GM23338 (cell line): ENCODE measurements around the gene PDRG1. TPM values are rescaled to one million over a fixed set of nuclear protein-coding genes. Genes with fewer than 3 reads are reported as not detected.

ENCODE experiments used
- ATAC-seq: fragments of 200-7000 bp; cut with Tn5 transposase; 3 replicates; pipeline ENCODE4 v1.9.1; 2020
- DNase-seq: peaks from one replicate; pipeline ENCODE4 v3.0.0-alpha.2; 2015; ENCODE audit warnings: low spot score
- H2AFZ ChIP-seq: fragments of 200-600 bp; sonication (generic); 2 replicates; pipeline ENCODE4 v1.8.0; 2016; ENCODE audit warnings: antibody characterized with exemption, mild to moderate bottlenecking, moderate library complexity
- H3F3A ChIP-seq: fragments of 200-600 bp; sonication (generic); replicated peaks from 2 replicates; pipeline ENCODE4 v1.8.0; 2017; ENCODE audit warnings: antibody characterized with exemption, mixed run types, low read depth
- H3K27ac ChIP-seq: fragments of 200-600 bp; sonication (generic); 2 replicates; pipeline ENCODE4 v1.6.1; 2016; ENCODE audit warnings: low read depth
- H3K27me3 ChIP-seq: fragments of 200-600 bp; sonication (generic); 2 replicates; pipeline ENCODE4 v1.8.0; 2016; ENCODE audit warnings: mild to moderate bottlenecking, mixed run types, moderate library complexity; ENCODE audit not compliant: insufficient read depth
- H3K36me3 ChIP-seq: fragments of 200-600 bp; sonication (generic); 2 replicates; pipeline ENCODE4 v1.8.0; 2016; ENCODE audit warnings: mild to moderate bottlenecking; ENCODE audit not compliant: insufficient read depth
- H3K4me1 ChIP-seq: fragments of 200-600 bp; sonication (generic); 2 replicates; pipeline ENCODE4 v1.8.0; 2016; ENCODE audit warnings: mild to moderate bottlenecking, moderate library complexity; ENCODE audit not compliant: insufficient read depth
- H3K4me2 ChIP-seq: fragments of 200-600 bp; sonication (generic); 2 replicates; pipeline ENCODE4 v1.7.1; 2017; ENCODE audit warnings: mixed run types
- H3K4me3 ChIP-seq: fragments of 200-600 bp; sonication (generic); 2 replicates; pipeline ENCODE4 v1.6.1; 2016; ENCODE audit warnings: mixed run types
- H3K79me2 ChIP-seq: fragments of 200-600 bp; sonication (generic); replicated peaks from 2 replicates; pipeline ENCODE4 v1.8.0; 2017; ENCODE audit warnings: mild to moderate bottlenecking; ENCODE audit not compliant: insufficient read depth
- H3K9me2 ChIP-seq: fragments of 200-600 bp; sonication (generic); 2 replicates; pipeline ENCODE4 v1.8.0; 2017; ENCODE audit not compliant: insufficient read depth
- H4K20me1 ChIP-seq: fragments of 200-600 bp; sonication (generic); replicated peaks from 2 replicates; pipeline ENCODE4 v1.8.0; 2017; ENCODE audit warnings: mild to moderate bottlenecking; ENCODE audit not compliant: insufficient read depth
- H3K27ac Mint-ChIP-seq: 2 replicates; pipeline ENCODE4 v1.8.0; 2020; ENCODE audit warnings: inconsistent platforms, mild to moderate bottlenecking, moderate library complexity, mixed read lengths
- H3K27me3 Mint-ChIP-seq: 3 replicates; pipeline ENCODE4 v1.8.0; 2022; ENCODE audit warnings: low read depth, mild to moderate bottlenecking, moderate library complexity, mixed read lengths, inconsistent platforms; ENCODE audit not compliant: insufficient read depth, poor library complexity
- H3K36me3 Mint-ChIP-seq: 3 replicates; pipeline ENCODE4 v1.8.0; 2021; ENCODE audit warnings: low read depth, mild to moderate bottlenecking, inconsistent platforms, moderate library complexity, mixed read lengths
- H3K4me1 Mint-ChIP-seq: 3 replicates; pipeline ENCODE4 v1.8.0; 2020; ENCODE audit warnings: mild to moderate bottlenecking, inconsistent platforms, mixed read lengths
- H3K4me3 Mint-ChIP-seq: 3 replicates; pipeline ENCODE4 v1.8.0; 2021; ENCODE audit warnings: moderate library complexity, mild to moderate bottlenecking, inconsistent platforms, mixed read lengths
- H3K9me3 Mint-ChIP-seq: 3 replicates; pipeline ENCODE4 v1.8.0; 2020; ENCODE audit warnings: moderate library complexity, mild to moderate bottlenecking, inconsistent platforms, mixed read lengths
- CREB1 ChIP-seq: fragments of 250-450 bp; sonication (Bioruptor Pico); IDR thresholded peaks from 2 replicates; pipeline ENCODE4 v1.5.0; 2020; ENCODE audit warnings: low read depth, mild to moderate bottlenecking, moderate library complexity
- ETS1 ChIP-seq: IDR thresholded peaks from 2 replicates; pipeline ENCODE4 v1.6.1; 2016; ENCODE audit warnings: antibody characterized with exemption
- EZH2phosphoT487 ChIP-seq: fragments of 200-600 bp; sonication (generic); IDR thresholded peaks from one replicate; pipeline ENCODE4 v1.8.1; 2018; ENCODE audit warnings: antibody characterized with exemption; ENCODE audit not compliant: unreplicated experiment
- JUNB ChIP-seq: IDR thresholded peaks from one replicate; pipeline ENCODE4 v1.6.1; 2016; ENCODE audit warnings: antibody characterized with exemption; ENCODE audit not compliant: unreplicated experiment
- ZNF114 ChIP-seq: fragments of 250-450 bp; sonication (Bioruptor Pico); IDR thresholded peaks from 2 replicates; pipeline ENCODE4 v1.5.0; 2020; ENCODE audit warnings: mild to moderate bottlenecking, moderate library complexity
- ZNF331 ChIP-seq: fragments of 250-450 bp; sonication (Bioruptor Pico); IDR thresholded peaks from 2 replicates; pipeline ENCODE4 v1.5.0; 2020; ENCODE audit warnings: low read depth, mild to moderate bottlenecking, moderate library complexity
- ZNF462 ChIP-seq: fragments of 250-450 bp; sonication (Bioruptor Pico); IDR thresholded peaks from 2 replicates; pipeline ENCODE4 v1.5.0; 2020; ENCODE audit warnings: mild to moderate bottlenecking, moderate library complexity
- polyA plus RNA-seq: library from polyadenylated mRNA; unstranded; fragments of >200 nt; fragmentation: Nextera tagmentation; extraction: Ambion mirVana; gene quantifications from 2 replicates; pipeline ENCODE4 v1.2.1, GENCODE V29; 2016
- total RNA-seq: library from RNA; depleted of rRNA; stranded (reverse); fragments of >200 nt; shearing (Covaris generic); gene quantifications from 2 replicates; pipeline ENCODE4 v1.2.3, GENCODE V29; 2014

The PDRG1 gene
- total and polyA plus RNA-seq, 2 experiments from 2014 or later: 10.5 to 27.8 TPM

GRCh38 chr20:31996996-31997395 lies 45.1 kb upstream of the PDRG1 start:
- no peak overlapping the region for H3K4me3 ChIP-seq
- H3K4me1 ChIP-seq: peaks cover 7% of the 10 kb centered on the region; the same call in 1 of the 2 replicates
- no peak overlapping the region for H3K4me3 Mint-ChIP-seq
- peaks cover 22% of the 10 kb centered on the region for H3K9me3 Mint-ChIP-seq
- DNase-seq (no peak), ATAC-seq (no peak)
- no peaks in the 10 kb centered on the region for H3K9me2 ChIP-seq
- no peaks in the 10 kb centered on the region for H3K79me2 ChIP-seq
- H3K4me2 ChIP-seq: no peak overlapping the region
- TF ChIP-seq ZNF331 (CRISPR knock-in tag) (no peak), JUNB (no peak), EZH2phosphoT487 (no peak), ETS1 (no peak), ZNF114 (no peak), CREB1 (CRISPR knock-in tag) (no peak), ZNF462 (no peak)
- peaks cover 5% of the 10 kb centered on the region; the same call in 1 of the 3 replicates for H3K36me3 Mint-ChIP-seq
- no peak overlapping the region for H3K27ac ChIP-seq
- H3K36me3 ChIP-seq: no peaks in the 10 kb centered on the region
- peaks cover 34% of the 10 kb centered on the region for H3K27me3 ChIP-seq
- no peak overlapping the region for H3K27ac Mint-ChIP-seq
- 0 out of 2 replicates have a peak, but pooled peaks cover 12% of the 10 kb centered on the region for H3F3A ChIP-seq
- no peaks in the 10 kb centered on the region; the same call in 1 of the 2 replicates for H4K20me1 ChIP-seq
- H3K27me3 Mint-ChIP-seq: peaks cover 38% of the 10 kb centered on the region
- no peak overlapping the region for H2AFZ ChIP-seq
- H3K4me1 Mint-ChIP-seq: peaks cover 5% of the 10 kb centered on the region; the same call in 2 of the 3 replicates
